Measurements from ENCODE around the gene C6orf62.

C6orf62 gene

GRCh38 chr6:24709014-24709711 lies 9.8 kb downstream of the C6orf62 start:
- TF ChIP-seq GATA3 (IDR thresholded peaks at IDR 0.05; ENCODE audit: low read depth, low read length) (no peak), GATA2 (IDR thresholded peaks at IDR 0.05; ENCODE audit: low read depth, low read length) (no peak)

- TF ChIP-seq GATA3 (IDR thresholded peaks at IDR 0.05; ENCODE audit: low read depth, low read length) (no peak), GATA2 (IDR thresholded peaks at IDR 0.05; ENCODE audit: low read depth, low read length) (no peak)
Measured at GRCh38 chr6:24708612-24709011, 10.3 kb downstream of the C6orf62 start.

- no peak for TF ChIP-seq GATA2 (IDR thresholded peaks at IDR 0.05; ENCODE audit: low read depth, low read length)
- TF ChIP-seq GATA3 (IDR thresholded peaks at IDR 0.05; ENCODE audit: low read depth, low read length): no peak
Measured at GRCh38 chr6:24704468-24704867, 14.5 kb downstream of the C6orf62 start.

- TF ChIP-seq GATA2 (IDR thresholded peaks at IDR 0.05; ENCODE audit: low read depth, low read length) (no peak), GATA3 (IDR thresholded peaks at IDR 0.05; ENCODE audit: low read depth, low read length) (no peak)
Measured at GRCh38 chr6:24702720-24703282, 16.2 kb downstream of the C6orf62 start.

GRCh38 chr6:24699521-24700359 lies 19.2 kb downstream of the C6orf62 start:
- TF ChIP-seq GATA2 (IDR thresholded peaks at IDR 0.05; ENCODE audit: low read depth, low read length) (no peak), GATA3 (IDR thresholded peaks at IDR 0.05; ENCODE audit: low read depth, low read length) (no peak)

GRCh38 chr6:24696097-24696496 lies 22.9 kb downstream of the C6orf62 start:
- TF ChIP-seq GATA2 (IDR thresholded peaks at IDR 0.05; ENCODE audit: low read depth, low read length) (no peak), GATA3 (IDR thresholded peaks at IDR 0.05; ENCODE audit: low read depth, low read length) (no peak)

- TF ChIP-seq GATA2 (IDR thresholded peaks at IDR 0.05; ENCODE audit: low read depth, low read length) (no peak), GATA3 (IDR thresholded peaks at IDR 0.05; ENCODE audit: low read depth, low read length) (no peak)
Measured at GRCh38 chr6:24694198-24694597, 24.8 kb downstream of the C6orf62 start.

GRCh38 chr6:24692848-24693592 lies 25.9 kb downstream of the C6orf62 start:
- TF ChIP-seq GATA2 (IDR thresholded peaks at IDR 0.05; ENCODE audit: low read depth, low read length) (no peak), GATA3 (IDR thresholded peaks at IDR 0.05; ENCODE audit: low read depth, low read length) (no peak)

GRCh38 chr6:24692415-24692814 lies 26.5 kb downstream of the C6orf62 start:
- TF ChIP-seq GATA2 (IDR thresholded peaks at IDR 0.05; ENCODE audit: low read depth, low read length): no peak
- TF ChIP-seq GATA3 (IDR thresholded peaks at IDR 0.05; ENCODE audit: low read depth, low read length): no peak

GRCh38 chr6:24692003-24692402 lies 27.0 kb downstream of the C6orf62 start:
- no peak for TF ChIP-seq GATA2 (IDR thresholded peaks at IDR 0.05; ENCODE audit: low read depth, low read length)
- no peak for TF ChIP-seq GATA3 (IDR thresholded peaks at IDR 0.05; ENCODE audit: low read depth, low read length)

GRCh38 chr6:24691550-24691949 lies 27.4 kb downstream of the C6orf62 start:
- TF ChIP-seq GATA3 (IDR thresholded peaks at IDR 0.05; ENCODE audit: low read depth, low read length): no peak

GRCh38 chr6:24690593-24690992 lies 28.4 kb downstream of the C6orf62 start:
- TF ChIP-seq GATA2 (IDR thresholded peaks at IDR 0.05; ENCODE audit: low read depth, low read length): no peak
- TF ChIP-seq GATA3 (IDR thresholded peaks at IDR 0.05; ENCODE audit: low read depth, low read length): no peak

GRCh38 chr6:24689964-24690363 lies 29.0 kb downstream of the C6orf62 start:
- TF ChIP-seq GATA3 (IDR thresholded peaks at IDR 0.05; ENCODE audit: low read depth, low read length): no peak
- TF ChIP-seq GATA2 (IDR thresholded peaks at IDR 0.05; ENCODE audit: low read depth, low read length): no peak

- no peak for TF ChIP-seq GATA3 (IDR thresholded peaks at IDR 0.05; ENCODE audit: low read depth, low read length)
- TF ChIP-seq GATA2 (IDR thresholded peaks at IDR 0.05; ENCODE audit: low read depth, low read length): no peak
Measured at GRCh38 chr6:24686946-24687345, 32.0 kb downstream of the C6orf62 start.

Data from SH-SY5Y (cell line).